ENCODE measurements around the gene PSMC5. TPM values are rescaled to one million over a fixed set of nuclear protein-coding genes. Genes with fewer than 3 reads are reported as not detected.
"Not testable (repeated sequence)": the region's sequence is repeated elsewhere in the genome, so short reads cannot be mapped to it uniquely, and the experiment has no call there.

Gene PSMC5
- polyA plus RNA-seq, 4 donors = 104 to 180 (median 144) TPM

DNA sequence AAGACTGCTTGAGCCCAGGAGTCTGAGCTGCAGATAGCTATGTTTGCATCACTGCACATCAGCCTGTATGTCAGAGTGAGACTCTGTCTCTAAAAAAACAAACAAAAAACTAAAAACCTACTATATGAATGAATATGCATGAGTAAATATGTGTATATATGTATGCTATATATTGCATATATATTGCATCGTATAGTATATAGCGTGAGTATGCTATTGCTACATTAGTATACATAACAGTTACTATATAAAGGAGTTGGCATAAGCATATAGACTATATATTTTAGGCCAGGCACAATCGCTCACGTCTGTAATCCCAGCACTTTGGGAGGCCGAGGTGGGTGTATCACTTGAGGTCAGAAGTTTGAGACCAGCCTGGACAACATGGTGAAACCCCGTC, 37.2 kb upstream of the PSMC5 start:
- no peaks in the 10 kb centered on the region for H3K27me3 ChIP-seq (ENCODE audit: control insufficient read depth in 3 of 3, insufficient read depth in 3 of 3, low read length in 3 of 3)
- no peak overlapping the region for H3K27ac ChIP-seq (ENCODE audit: low read depth in 1 of 3, low read length in 2 of 3)
- H3K4me1 ChIP-seq (ENCODE audit: control insufficient read depth in 3 of 3, insufficient read depth in 2 of 3, low read depth in 1 of 3, low read length in 2 of 3) = no peaks in the 10 kb centered on the region
- DNase-seq = no peak
- no peak for FAIRE-seq
- no peaks in the 10 kb centered on the region for H3K9me3 ChIP-seq (ENCODE audit: control insufficient read depth in 2 of 2, insufficient read depth in 1 of 2, low read depth in 1 of 2, low read length in 1 of 2)
- H3K4me3 ChIP-seq (ENCODE audit: low read depth in 1 of 3, low read length in 3 of 3) = no peak overlapping the region
- 93 to 95% (median 94%) methylated on average over 6 of the region's 6 CpGs for WGBS, 3 donors
- H3K36me3 ChIP-seq (ENCODE audit: control insufficient read depth in 3 of 3, insufficient read depth in 2 of 3, low read depth in 1 of 3, low read length in 3 of 3) = peaks cover 11 to 61% (median 25%) of the 10 kb centered on the region in 3 donors

DNA sequence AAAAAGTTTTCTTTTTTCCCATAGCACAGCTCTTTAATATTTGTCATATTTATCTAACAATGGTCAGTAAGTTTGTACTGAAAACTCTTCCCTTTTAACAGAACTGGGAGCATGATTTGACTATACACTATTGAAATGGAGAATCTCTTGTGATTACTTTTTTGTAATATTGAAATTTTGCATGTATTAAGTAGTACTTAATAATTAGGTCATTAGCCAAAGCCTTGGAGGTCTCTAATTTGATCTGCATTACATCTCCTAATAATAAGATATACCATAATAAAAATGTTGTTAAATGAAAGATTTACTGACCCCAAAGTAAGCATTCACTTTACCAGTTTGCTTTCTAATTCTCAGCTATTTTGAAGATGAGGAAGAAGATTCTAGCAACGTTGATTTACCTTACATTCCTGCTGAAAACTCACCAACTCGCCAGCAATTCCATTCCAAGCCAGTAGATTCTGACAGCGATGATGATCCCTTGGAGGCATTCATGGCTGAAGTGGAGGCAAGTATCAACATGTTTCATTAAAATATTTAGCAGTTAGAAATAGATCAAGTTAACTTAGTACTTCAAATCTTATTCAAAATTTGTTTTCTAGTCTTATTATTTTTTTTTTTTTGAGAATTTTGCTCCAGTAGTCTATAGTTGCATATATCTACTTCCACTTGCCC, 35.0 kb upstream of the PSMC5 start:
- no peaks in the 10 kb centered on the region for H3K27me3 ChIP-seq (ENCODE audit: control insufficient read depth in 3 of 3, insufficient read depth in 3 of 3, low read length in 3 of 3)
- peaks cover 9 to 64% (median 30%) of the 10 kb centered on the region in 3 donors for H3K36me3 ChIP-seq (ENCODE audit: control insufficient read depth in 3 of 3, insufficient read depth in 2 of 3, low read depth in 1 of 3, low read length in 3 of 3)
- no peaks in the 10 kb centered on the region for H3K4me1 ChIP-seq (ENCODE audit: control insufficient read depth in 3 of 3, insufficient read depth in 2 of 3, low read depth in 1 of 3, low read length in 2 of 3)
- H3K4me3 ChIP-seq (ENCODE audit: low read depth in 1 of 3, low read length in 3 of 3) = no peak overlapping the region
- H3K27ac ChIP-seq (ENCODE audit: low read depth in 1 of 3, low read length in 2 of 3) = no peak overlapping the region
- no peaks in the 10 kb centered on the region for H3K9me3 ChIP-seq (ENCODE audit: control insufficient read depth in 2 of 2, insufficient read depth in 1 of 2, low read depth in 1 of 2, low read length in 1 of 2)
- WGBS, 3 donors = 74 to 89% (median 84%) methylated on average over 3 of the region's 3 CpGs
- FAIRE-seq (no peak), DNase-seq (no peak)

DNA sequence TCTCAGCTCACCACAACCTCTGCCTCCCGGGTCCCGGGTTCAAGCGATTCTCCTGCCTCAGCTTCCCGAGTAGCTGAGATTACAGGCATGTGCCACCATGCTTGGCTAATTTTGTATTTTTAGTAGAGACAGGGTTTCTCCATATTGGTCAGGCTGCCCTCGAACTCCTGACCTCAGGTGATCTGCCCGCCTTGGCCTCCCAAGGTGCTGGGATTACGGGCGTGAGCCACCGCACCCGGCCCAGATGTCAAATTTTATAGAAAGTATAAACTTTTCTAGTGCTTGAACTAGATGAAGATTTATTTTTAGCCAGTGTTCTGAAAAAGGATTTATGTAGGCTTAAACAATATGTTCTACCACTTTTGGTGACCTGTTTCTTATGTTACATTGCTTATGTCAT, 30.9 kb upstream of the PSMC5 start:
- FAIRE-seq; H3K9me3 ChIP-seq (ENCODE audit: control insufficient read depth in 2 of 2, insufficient read depth in 1 of 2, low read depth in 1 of 2, low read length in 1 of 2); DNase-seq; H3K4me1 ChIP-seq (ENCODE audit: control insufficient read depth in 3 of 3, insufficient read depth in 2 of 3, low read depth in 1 of 3, low read length in 2 of 3); H3K27me3 ChIP-seq (ENCODE audit: control insufficient read depth in 3 of 3, insufficient read depth in 3 of 3, low read length in 3 of 3); H3K27ac ChIP-seq (ENCODE audit: low read depth in 1 of 3, low read length in 2 of 3); H3K4me3 ChIP-seq (ENCODE audit: low read depth in 1 of 3, low read length in 3 of 3): not testable (repeated sequence)
- peaks cover 9 to 41% (median 41%) of the 10 kb centered on the region in 3 donors for H3K36me3 ChIP-seq (ENCODE audit: control insufficient read depth in 3 of 3, insufficient read depth in 2 of 3, low read depth in 1 of 3, low read length in 3 of 3)
- WGBS, 3 donors = 95 to 97% (median 96%) methylated on average over 10 of the region's 10 CpGs

DNA sequence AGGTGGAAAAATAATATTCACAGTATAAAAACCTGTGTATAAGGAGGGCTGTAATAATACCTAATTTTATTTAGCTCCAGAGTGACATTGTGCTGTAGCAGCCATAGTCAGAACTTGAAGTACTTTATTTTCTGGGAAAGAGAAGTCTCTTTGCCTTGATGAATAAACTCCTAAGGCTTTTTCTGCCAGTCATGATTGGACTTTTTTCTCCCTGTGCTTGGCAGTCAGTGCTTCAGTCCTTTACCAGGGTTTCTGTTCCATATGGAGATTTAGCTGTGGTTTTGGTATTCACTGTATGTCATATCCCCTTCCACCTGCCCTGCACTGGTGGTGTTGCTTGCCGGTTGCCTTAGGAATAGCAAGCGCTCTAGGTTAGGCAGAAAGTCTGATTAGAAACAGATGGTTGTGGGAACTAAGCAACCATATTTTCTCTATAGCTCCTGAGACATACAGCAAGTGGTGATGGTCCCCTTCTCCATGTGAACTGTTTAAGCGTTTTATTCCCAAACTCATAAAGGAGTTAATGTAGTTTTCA, 28.6 kb upstream of the PSMC5 start:
- no peaks in the 10 kb centered on the region for H3K4me1 ChIP-seq (ENCODE audit: control insufficient read depth in 3 of 3, insufficient read depth in 2 of 3, low read depth in 1 of 3, low read length in 2 of 3)
- 91 to 96% (median 96%) methylated on average over 3 of the region's 3 CpGs for WGBS, 3 donors
- no peak overlapping the region for H3K27ac ChIP-seq (ENCODE audit: low read depth in 1 of 3, low read length in 2 of 3)
- peaks cover 11 to 47% (median 44%) of the 10 kb centered on the region in 3 donors for H3K36me3 ChIP-seq (ENCODE audit: control insufficient read depth in 3 of 3, insufficient read depth in 2 of 3, low read depth in 1 of 3, low read length in 3 of 3)
- DNase-seq (no peak), FAIRE-seq (no peak)
- no peaks in the 10 kb centered on the region for H3K9me3 ChIP-seq (ENCODE audit: control insufficient read depth in 2 of 2, insufficient read depth in 1 of 2, low read depth in 1 of 2, low read length in 1 of 2)
- H3K4me3 ChIP-seq (ENCODE audit: low read depth in 1 of 3, low read length in 3 of 3) = no peak overlapping the region
- no peaks in the 10 kb centered on the region for H3K27me3 ChIP-seq (ENCODE audit: control insufficient read depth in 3 of 3, insufficient read depth in 3 of 3, low read length in 3 of 3)

DNA sequence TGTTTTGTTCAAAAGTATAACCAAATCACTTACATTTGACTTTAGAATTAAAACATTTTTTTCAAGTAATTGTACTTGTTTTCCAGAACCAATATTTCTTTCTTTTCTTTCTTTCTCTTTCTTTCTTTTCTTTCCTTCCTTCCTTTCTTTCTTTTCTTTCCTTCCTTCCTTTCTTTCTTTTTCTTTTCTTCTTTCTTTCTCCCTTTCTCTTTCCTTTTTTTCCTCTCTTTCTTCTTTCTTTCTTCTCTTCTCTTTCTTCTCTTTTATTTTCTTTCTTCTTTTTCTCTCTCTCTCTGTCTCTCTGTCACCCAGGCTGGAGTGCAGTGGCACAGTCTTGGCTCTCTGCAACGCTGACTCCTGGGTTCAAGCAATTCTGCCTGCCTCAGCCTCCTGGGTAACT, 26.4 kb upstream of the PSMC5 start:
- WGBS, 3 donors = 93 to 100% (median 98%) methylated on average over 1 of the region's 1 CpG
- DNase-seq (no peak), FAIRE-seq (no peak)
- Histone ChIP-seq H3K27ac (ENCODE audit: low read depth in 1 of 3, low read length in 2 of 3) (no peak overlapping the region), H3K9me3 (ENCODE audit: control insufficient read depth in 2 of 2, insufficient read depth in 1 of 2, low read depth in 1 of 2, low read length in 1 of 2) (no peaks in the 10 kb centered on the region), H3K36me3 (ENCODE audit: control insufficient read depth in 3 of 3, insufficient read depth in 2 of 3, low read depth in 1 of 3, low read length in 3 of 3) (peaks cover 11 to 41% (median 37%) of the 10 kb centered on the region in 3 donors), H3K4me3 (ENCODE audit: low read depth in 1 of 3, low read length in 3 of 3) (no peak overlapping the region), H3K27me3 (ENCODE audit: control insufficient read depth in 3 of 3, insufficient read depth in 3 of 3, low read length in 3 of 3) (no peaks in the 10 kb centered on the region), H3K4me1 (ENCODE audit: control insufficient read depth in 3 of 3, insufficient read depth in 2 of 3, low read depth in 1 of 3, low read length in 2 of 3) (no peaks in the 10 kb centered on the region)

DNA sequence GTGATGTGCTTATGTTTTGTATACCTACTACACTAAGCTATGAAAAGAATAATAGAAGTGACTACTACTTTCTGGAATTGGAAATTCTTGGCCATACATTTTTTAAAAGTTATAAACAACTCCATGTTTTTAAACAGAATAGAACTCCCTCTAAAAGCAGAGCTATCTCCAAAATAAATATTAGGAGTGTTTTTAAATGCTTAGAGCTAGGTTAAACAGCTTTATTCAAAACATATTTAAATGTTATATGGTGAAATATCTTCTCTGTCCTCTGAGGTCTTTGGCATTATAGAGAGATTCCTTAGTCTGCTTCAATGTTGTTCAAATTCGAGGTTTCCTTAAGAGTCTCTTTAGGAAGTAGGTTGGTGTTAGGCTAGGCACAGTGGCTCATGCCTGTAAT, 22.9 kb upstream of the PSMC5 start:
- Histone ChIP-seq H3K4me1 (ENCODE audit: control insufficient read depth in 3 of 3, insufficient read depth in 2 of 3, low read depth in 1 of 3, low read length in 2 of 3) (no peaks in the 10 kb centered on the region), H3K27ac (ENCODE audit: low read depth in 1 of 3, low read length in 2 of 3) (no peak overlapping the region), H3K27me3 (ENCODE audit: control insufficient read depth in 3 of 3, insufficient read depth in 3 of 3, low read length in 3 of 3) (no peaks in the 10 kb centered on the region), H3K36me3 (ENCODE audit: control insufficient read depth in 3 of 3, insufficient read depth in 2 of 3, low read depth in 1 of 3, low read length in 3 of 3) (peaks cover 20 to 39% (median 38%) of the 10 kb centered on the region in 3 donors), H3K4me3 (ENCODE audit: low read depth in 1 of 3, low read length in 3 of 3) (no peak overlapping the region), H3K9me3 (ENCODE audit: control insufficient read depth in 2 of 2, insufficient read depth in 1 of 2, low read depth in 1 of 2, low read length in 1 of 2) (no peaks in the 10 kb centered on the region)
- 89 to 100% (median 92%) methylated on average over 1 of the region's 1 CpG for WGBS, 3 donors
- FAIRE-seq (no peak), DNase-seq (no peak)

DNA sequence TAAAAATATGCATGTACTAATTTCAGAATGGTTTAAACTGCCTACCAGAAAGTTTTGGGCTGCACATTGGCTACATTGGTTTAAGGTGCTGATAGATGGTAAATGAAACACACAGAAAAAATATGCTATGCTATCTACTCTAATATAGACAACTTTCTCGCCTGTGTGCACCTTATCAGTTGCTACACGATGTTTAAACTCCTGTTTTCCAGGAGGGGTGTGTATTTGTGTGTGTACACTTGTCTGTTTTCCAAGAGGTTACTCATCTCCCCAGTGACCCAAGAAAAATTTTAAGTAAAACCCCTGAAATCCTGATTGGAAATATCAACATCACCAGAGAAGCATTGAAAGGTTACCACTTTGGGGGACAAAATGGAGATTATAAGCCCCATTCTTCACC, 21.6 kb upstream of the PSMC5 start:
- H3K27me3 ChIP-seq (ENCODE audit: control insufficient read depth in 3 of 3, insufficient read depth in 3 of 3, low read length in 3 of 3) = no peaks in the 10 kb centered on the region
- no peaks in the 10 kb centered on the region for H3K4me1 ChIP-seq (ENCODE audit: control insufficient read depth in 3 of 3, insufficient read depth in 2 of 3, low read depth in 1 of 3, low read length in 2 of 3)
- H3K36me3 ChIP-seq (ENCODE audit: control insufficient read depth in 3 of 3, insufficient read depth in 2 of 3, low read depth in 1 of 3, low read length in 3 of 3) = peaks cover 21 to 43% (median 38%) of the 10 kb centered on the region in 3 donors
- H3K9me3 ChIP-seq (ENCODE audit: control insufficient read depth in 2 of 2, insufficient read depth in 1 of 2, low read depth in 1 of 2, low read length in 1 of 2) = no peaks in the 10 kb centered on the region
- FAIRE-seq = no peak
- no peak overlapping the region for H3K4me3 ChIP-seq (ENCODE audit: low read depth in 1 of 3, low read length in 3 of 3)
- no peak for DNase-seq
- no peak overlapping the region for H3K27ac ChIP-seq (ENCODE audit: low read depth in 1 of 3, low read length in 2 of 3)
- WGBS, 3 donors = 62 to 79% (median 70%) methylated on average over 2 of the region's 2 CpGs

DNA sequence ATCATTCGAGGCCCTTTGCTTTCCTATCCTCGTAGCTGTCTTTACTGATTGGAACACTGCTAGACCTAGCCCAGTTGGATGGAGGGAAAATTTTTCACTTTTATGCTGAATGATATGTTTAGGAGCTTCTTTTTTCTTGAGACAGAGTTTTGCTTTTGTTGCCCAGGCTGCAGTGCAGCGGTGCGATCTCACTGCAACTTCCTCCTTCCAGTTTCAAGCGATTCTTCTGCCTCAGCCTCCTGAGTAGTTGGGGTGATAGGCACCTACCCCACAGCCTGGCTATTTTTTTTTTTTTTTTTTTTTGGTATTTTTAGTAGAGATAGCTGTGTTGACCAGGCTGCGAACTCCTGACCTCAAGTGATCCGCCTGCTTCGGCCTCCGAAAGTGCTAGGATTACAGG, 17.3 kb upstream of the PSMC5 start:
- Histone ChIP-seq H3K36me3 (ENCODE audit: control insufficient read depth in 3 of 3, insufficient read depth in 2 of 3, low read depth in 1 of 3, low read length in 3 of 3) (peaks cover 19 to 45% (median 45%) of the 10 kb centered on the region in 3 donors), H3K27ac (ENCODE audit: low read depth in 1 of 3, low read length in 2 of 3) (no peak overlapping the region), H3K4me3 (ENCODE audit: low read depth in 1 of 3, low read length in 3 of 3) (no peak overlapping the region), H3K9me3 (ENCODE audit: control insufficient read depth in 2 of 2, insufficient read depth in 1 of 2, low read depth in 1 of 2, low read length in 1 of 2) (no peaks in the 10 kb centered on the region), H3K27me3 (ENCODE audit: control insufficient read depth in 3 of 3, insufficient read depth in 3 of 3, low read length in 3 of 3) (no peaks in the 10 kb centered on the region), H3K4me1 (ENCODE audit: control insufficient read depth in 3 of 3, insufficient read depth in 2 of 3, low read depth in 1 of 3, low read length in 2 of 3) (no peaks in the 10 kb centered on the region)
- DNase-seq = no peak
- no peak for FAIRE-seq
- WGBS, 3 donors = 92 to 94% (median 94%) methylated on average over 9 of the region's 9 CpGs

DNA sequence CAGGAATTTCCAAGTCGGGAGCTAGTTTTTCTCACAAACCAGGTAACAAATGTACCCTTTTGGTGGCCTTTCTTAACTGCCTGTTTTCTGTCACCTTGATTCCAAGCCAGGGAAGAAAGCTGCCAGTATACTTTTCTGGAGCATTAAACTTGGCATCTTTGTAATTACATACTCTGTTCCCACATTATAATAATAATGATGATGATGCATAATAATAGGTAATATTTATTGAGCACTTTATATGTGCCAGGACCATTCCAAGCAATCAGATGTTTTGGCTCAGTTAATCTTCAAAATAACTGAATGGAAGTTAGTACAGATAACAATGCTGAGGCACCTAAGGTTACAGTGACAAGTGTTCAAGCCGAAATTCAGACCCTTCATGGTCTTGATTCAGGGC, 11.1 kb upstream of the PSMC5 start:
- FAIRE-seq (no peak), DNase-seq (no peak)
- WGBS, 3 donors = 88 to 92% (median 90%) methylated on average over 2 of the region's 2 CpGs
- no peaks in the 10 kb centered on the region for H3K27me3 ChIP-seq (ENCODE audit: control insufficient read depth in 3 of 3, insufficient read depth in 3 of 3, low read length in 3 of 3)
- no peaks in the 10 kb centered on the region for H3K9me3 ChIP-seq (ENCODE audit: control insufficient read depth in 2 of 2, insufficient read depth in 1 of 2, low read depth in 1 of 2, low read length in 1 of 2)
- no peak overlapping the region for H3K27ac ChIP-seq (ENCODE audit: low read depth in 1 of 3, low read length in 2 of 3)
- H3K36me3 ChIP-seq (ENCODE audit: control insufficient read depth in 3 of 3, insufficient read depth in 2 of 3, low read depth in 1 of 3, low read length in 3 of 3) = peaks cover 35 to 68% (median 55%) of the 10 kb centered on the region in 3 donors
- no peak overlapping the region for H3K4me3 ChIP-seq (ENCODE audit: low read depth in 1 of 3, low read length in 3 of 3)
- peaks cover 0 to 6% (median 0%) of the 10 kb centered on the region in 3 donors for H3K4me1 ChIP-seq (ENCODE audit: control insufficient read depth in 3 of 3, insufficient read depth in 2 of 3, low read depth in 1 of 3, low read length in 2 of 3)
